OCI-LY7 (cell line): ENCODE measurements around the gene GNLY. TPM values are rescaled to one million over a fixed set of nuclear protein-coding genes. Genes with fewer than 3 reads are reported as not detected.

Experiments
- BruUV-seq: library from RNA; stranded (reverse); fragments of 400-500 nt; replicated peaks from 2 replicates; lab custom pipeline; 2021; lab: Mats Ljungman, UMichigan
- CTCF ChIA-PET: fragments of 300-600 bp; sonication (Branson Sonifier 250); formaldehyde crosslinking; loops from one replicate; lab custom pipeline; 2022; ENCODE audit warnings: antibody characterized with exemption; ENCODE audit not compliant: unreplicated experiment; lab: Charles Lee
- POLR2A ChIA-PET: fragments of 300-600 bp; sonication (Branson Sonifier 250); formaldehyde crosslinking; loops from one replicate; lab custom pipeline; 2022; ENCODE audit warnings: antibody characterized with exemption; lab: Charles Lee
- DNase-seq: peaks from one replicate; pipeline ENCODE4 v3.0.0-alpha.2; 2015; ENCODE audit warnings: low spot score
- H2AFZ ChIP-seq: fragments of 200-600 bp; sonication (generic), shearing (Covaris generic); 2 replicates; pipeline ENCODE4 v1.6.1; 2014; ENCODE audit warnings: mild to moderate bottlenecking, antibody characterized with exemption, low read length, moderate library complexity
- H3K27ac ChIP-seq: fragments of 200-600 bp; sonication (generic); 2 replicates; pipeline ENCODE4 v1.5.1; 2014; ENCODE audit warnings: mixed run types, low read depth, mild to moderate bottlenecking, moderate library complexity, low read length, inconsistent platforms; ENCODE audit not compliant: poor library complexity, severe bottlenecking
- H3K36me3 ChIP-seq: fragments of 200-600 bp; sonication (generic); 2 replicates; pipeline ENCODE4 v1.6.1; 2014; ENCODE audit warnings: mild to moderate bottlenecking, antibody characterized with exemption, low read length, moderate library complexity, mixed read lengths; ENCODE audit not compliant: insufficient read depth
- H3K4me1 ChIP-seq: fragments of 200-600 bp; sonication (generic); 2 replicates; pipeline ENCODE4 v1.5.1; 2014; ENCODE audit warnings: mild to moderate bottlenecking, low read length; ENCODE audit not compliant: insufficient read depth, poor library complexity, severe bottlenecking
- H3K4me2 ChIP-seq: fragments of 200-600 bp; sonication (generic); 2 replicates; pipeline ENCODE4 v1.6.1; 2014; ENCODE audit warnings: mild to moderate bottlenecking, low read length
- H3K4me3 ChIP-seq: fragments of 200-600 bp; sonication (generic); 2 replicates; pipeline ENCODE4 v1.5.1; 2014; ENCODE audit warnings: mild to moderate bottlenecking, low read depth, low read length; ENCODE audit not compliant: poor library complexity, severe bottlenecking
- H3K79me2 ChIP-seq: fragments of 200-600 bp; sonication (generic); 2 replicates; pipeline ENCODE4 v1.6.1; 2016; ENCODE audit warnings: low read depth, mild to moderate bottlenecking, low read length, moderate library complexity, mixed read lengths; ENCODE audit not compliant: insufficient read depth
- H3K9me2 ChIP-seq: fragments of 200-600 bp; sonication (generic); 2 replicates; pipeline ENCODE4 v1.6.1; 2016; ENCODE audit warnings: mild to moderate bottlenecking, low read length, mixed read lengths; ENCODE audit not compliant: insufficient read depth
- H3K9me3 ChIP-seq: fragments of 200-600 bp; sonication (generic); 2 replicates; pipeline ENCODE4 v1.6.1; 2014; ENCODE audit warnings: mild to moderate bottlenecking, mixed run types, low read length, mixed read lengths
- H4K20me1 ChIP-seq: fragments of 200-600 bp; sonication (generic); 2 replicates; pipeline ENCODE4 v1.6.1; 2014; ENCODE audit warnings: mild to moderate bottlenecking, antibody characterized with exemption, low read length, moderate library complexity, mixed read lengths; ENCODE audit not compliant: insufficient read depth
- CTCF ChIP-seq: fragments of 200-600 bp; sonication (generic); conservative IDR thresholded peaks from 2 replicates; pipeline ENCODE4 v1.5.1; 2014; ENCODE audit warnings: mild to moderate bottlenecking, antibody characterized with exemption, low read length, moderate library complexity, mixed read lengths
- EZH2phosphoT487 ChIP-seq: fragments of 200-600 bp; sonication (generic); IDR thresholded peaks from 2 replicates; pipeline ENCODE4 v1.6.1; 2018; ENCODE audit warnings: low read depth, borderline replicate concordance, mild to moderate bottlenecking, mixed run types, antibody characterized with exemption, low read length, moderate library complexity, mixed read lengths
- intact Hi-C: fragments of 100-400 bp; cut with micrococcal nuclease; formaldehyde crosslinking; loops from one replicate; pipeline ENCODE4 v1.10.0; 2022; ENCODE audit not compliant: unreplicated experiment
- total RNA-seq, 2 experiments: library from RNA; depleted of rRNA in 1 of 2; stranded (reverse); fragments of >200 nt in 1 of 2; shearing (Covaris generic) in 1 of 2; gene quantifications; 2 replicates each; pipeline ENCODE4 v1.2.3, GENCODE V29; 2014 to 2022

The GNLY gene
- total RNA-seq, 2 experiments from 2014 or later = not detected

- DNase-seq = no peak
- Histone ChIP-seq H3K36me3 (no peaks in the 10 kb centered on the region), H3K9me2 (no peaks in the 10 kb centered on the region), H3K27ac (no peak overlapping the region), H3K4me1 (no peaks in the 10 kb centered on the region), H3K79me2 (no peaks in the 10 kb centered on the region), H3K4me2 (no peak overlapping the region), H3K9me3 (no peaks in the 10 kb centered on the region), H3K4me3 (no peak overlapping the region), H4K20me1 (no peaks in the 10 kb centered on the region), H2AFZ (no peak overlapping the region)
- BruUV-seq = no TSS peak
- ChIA-PET POLR2A (no interaction called here), CTCF (no interaction called here)
- TF ChIP-seq EZH2phosphoT487 = no peak
- no peak for TF ChIP-seq CTCF
- intact Hi-C loops = no loop called here
Measured at GRCh38 chr2:85680707-85681371, 13.3 kb upstream of the GNLY start.

- TF ChIP-seq CTCF (no peak), EZH2phosphoT487 (no peak)
- no peaks in the 10 kb centered on the region for H3K79me2 ChIP-seq
- DNase-seq = no peak
- no peaks in the 10 kb centered on the region for H3K4me1 ChIP-seq
- H3K9me2 ChIP-seq = no peaks in the 10 kb centered on the region
- H4K20me1 ChIP-seq = no peaks in the 10 kb centered on the region
- H3K27ac ChIP-seq = no peak overlapping the region
- no peak overlapping the region for H3K4me3 ChIP-seq
- no peaks in the 10 kb centered on the region for H3K9me3 ChIP-seq
- no TSS peak for BruUV-seq
- intact Hi-C loops = no loop called here
- POLR2A ChIA-PET = no interaction called here
- CTCF ChIA-PET = no interaction called here
- H3K4me2 ChIP-seq = no peak overlapping the region
- H3K36me3 ChIP-seq = no peaks in the 10 kb centered on the region
- no peak overlapping the region for H2AFZ ChIP-seq
Measured at GRCh38 chr2:85681372-85681763, 12.8 kb upstream of the GNLY start.

- no peak overlapping the region for H3K27ac ChIP-seq
- no peak for DNase-seq
- no peak overlapping the region for H2AFZ ChIP-seq
- BruUV-seq = no TSS peak
- no peaks in the 10 kb centered on the region for H3K4me1 ChIP-seq
- ChIA-PET CTCF (no interaction called here), POLR2A (no interaction called here)
- no peaks in the 10 kb centered on the region for H3K36me3 ChIP-seq
- H4K20me1 ChIP-seq = no peaks in the 10 kb centered on the region
- TF ChIP-seq CTCF (no peak), EZH2phosphoT487 (no peak)
- no peaks in the 10 kb centered on the region for H3K79me2 ChIP-seq
- H3K9me2 ChIP-seq = no peaks in the 10 kb centered on the region
- intact Hi-C loops = no loop called here
- H3K9me3 ChIP-seq = no peaks in the 10 kb centered on the region
- no peak overlapping the region for H3K4me2 ChIP-seq
- H3K4me3 ChIP-seq = no peak overlapping the region
Measured at GRCh38 chr2:85681776-85682175, 12.4 kb upstream of the GNLY start.
